Gastrocnemius medialis (tissue), 4 donors: ENCODE measurements around the gene SLAMF9. TPM values are rescaled to one million over a fixed set of nuclear protein-coding genes. Genes with fewer than 3 reads are reported as not detected.

Experiments
- ATAC-seq, 2 donors: fragments of 150-250 bp; one replicate each; pipeline ENCODE4 v1.9.1; 2016
- DNase-seq, 2 donors: peaks; one replicate each; pipeline ENCODE4 v3.0.0-alpha.2; 2019
- H3K27ac ChIP-seq, 4 donors: fragments of 200-600 bp; sonication (generic); 1 replicate in 1 of 4; 2 replicates in 3 of 4; pipeline ENCODE4 v1.5.1; 2016 to 2018; ENCODE audit warnings: mild to moderate bottlenecking in 2 of 4, moderate library complexity in 1 of 4
- H3K27me3 ChIP-seq, 3 donors: fragments of 200-600 bp; sonication (generic) in 2 of 3; 1 replicate in 1 of 3; 2 replicates in 2 of 3; pipeline versions ENCODE4 v1.5.1 to v1.6.0; 2016 to 2019; ENCODE audit warnings: mild to moderate bottlenecking in 1 of 3, moderate library complexity in 1 of 3
- H3K36me3 ChIP-seq, 2 donors: fragments of 200-600 bp; sonication (generic) in 1 of 2; one replicate each; pipeline ENCODE4 v1.5.1; 2017 to 2018
- H3K4me1 ChIP-seq, 2 donors: fragments of 200-600 bp; sonication (generic) in 1 of 2; one replicate each; pipeline ENCODE4 v1.5.1; 2016 to 2017; ENCODE audit warnings: mild to moderate bottlenecking in 2 of 2
- H3K4me3 ChIP-seq, 4 donors: fragments of 200-600 bp; sonication (generic) in 3 of 4; 1 replicate in 1 of 4; 2 replicates in 3 of 4; pipeline ENCODE4 v1.5.1; 2016 to 2019; ENCODE audit warnings: mild to moderate bottlenecking in 2 of 4
- H3K9me3 ChIP-seq, 3 donors: fragments of 200-600 bp; sonication (generic) in 2 of 3; 1 replicate in 1 of 3; 2 replicates in 2 of 3; pipeline ENCODE4 v1.5.1; 2016 to 2019
- CTCF ChIP-seq, 5 experiments: fragments of 450-650 bp in 3 of 5; fragments of 200-600 bp in 2 of 5; sonication (generic) in 2 of 5; IDR thresholded peaks in 4 of 5; conservative IDR thresholded peaks in 1 of 5; 1 replicate in 4 of 5; 2 replicates in 1 of 5; pipeline ENCODE4 v1.5.1; 2016 to 2019; ENCODE audit warnings: antibody characterized with exemption in 5 of 5, mild to moderate bottlenecking in 3 of 5, moderate library complexity in 3 of 5
- POLR2A ChIP-seq, 2 donors: fragments of 450-650 bp; IDR thresholded peaks; one replicate each; pipeline ENCODE4 v1.6.1; 2017; ENCODE audit warnings: antibody characterized with exemption in 2 of 2, mild to moderate bottlenecking in 2 of 2, moderate library complexity in 2 of 2
- in situ Hi-C, 4 donors: fragments of 200-750 bp; cut with MboI; loops; one replicate each; pipeline versions ENCODE4 v1.15.0 to v1.8.0; 2017; ENCODE audit warnings: low sequenced_read_pairs in 4 of 4
- intact Hi-C: fragments of 100-400 bp; cut with DNase I; formaldehyde crosslinking; loops from one replicate; pipeline ENCODE4 v1.15.1; 2023; ENCODE audit warnings: low total_unique reads
- total RNA-seq, 4 donors: library from RNA; depleted of rRNA; stranded (reverse); fragments of >200 nt; gene quantifications; one replicate each; pipeline versions ENCODE4 v1.1.0 to v1.2.3, GENCODE V29; 2016

The SLAMF9 gene
- not detected for total RNA-seq

- Histone ChIP-seq H3K27me3 (peaks cover 0 to 11% (median 0%) of the 10 kb centered on the region in 3 donors), H3K36me3 (no peaks in the 10 kb centered on the region), H3K4me3 (no peak within 1 kb of the TSS), H3K4me1 (no peaks in the 10 kb centered on the region), H3K27ac (no peak within 1 kb of the TSS), H3K9me3 (no peaks in the 10 kb centered on the region)
- in situ Hi-C loops (no loop called here), intact Hi-C loops (no loop called here)
- no peak for ATAC-seq
- no peak for DNase-seq
- no peak for TF ChIP-seq POLR2A (IDR thresholded peaks at IDR 0.05)
- TF ChIP-seq CTCF (IDR thresholded peaks at IDR 0.05 in 4 of 5, conservative IDR thresholded peaks at IDR 0.05 in 1 of 5), result no peak
Measured at GRCh38 chr1:159953536-159954515, at the start of gene SLAMF9. TSS of gene SLAMF9 (minus strand) at chr1:159954237. CDS start at chr1:159954137, 100 bp downstream.

DNA sequence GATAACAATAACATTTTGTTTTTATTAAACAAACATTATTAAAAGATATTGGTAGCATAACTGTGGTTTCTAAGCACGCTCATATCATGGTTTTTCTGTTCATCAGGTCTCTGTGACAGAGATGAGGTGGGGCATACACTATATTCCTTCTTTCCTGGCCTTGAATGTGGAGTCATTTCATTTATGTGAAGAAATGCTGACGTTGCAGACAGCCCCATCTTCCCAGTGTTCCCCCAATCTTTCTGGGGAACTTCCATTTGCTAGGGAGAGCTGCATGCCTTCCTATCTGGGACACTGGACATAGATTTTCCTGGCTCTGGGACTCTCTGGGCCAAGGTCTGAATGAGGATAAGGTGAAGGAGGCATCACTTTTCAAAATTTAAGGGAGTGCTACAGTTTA, 47.4 kb upstream of the SLAMF9 start:
- Histone ChIP-seq H3K4me3 (no peak overlapping the region), H3K9me3 (no peaks in the 10 kb centered on the region), H3K27me3 (peaks cover 0 to 7% (median 3%) of the 10 kb centered on the region in 3 donors), H3K4me1 (no peaks in the 10 kb centered on the region), H3K36me3 (no peaks in the 10 kb centered on the region), H3K27ac (no peak overlapping the region)
- TF ChIP-seq POLR2A (IDR thresholded peaks at IDR 0.05) (no peak), CTCF (IDR thresholded peaks at IDR 0.05 in 4 of 5, conservative IDR thresholded peaks at IDR 0.05 in 1 of 5) (no peak)
- ATAC-seq (no peak), DNase-seq (no peak)
- intact Hi-C loops (no loop called here), in situ Hi-C loops (loop anchor here in 2 of 4 donors (10.0 to 25.0 kb wide), 3 partner anchors 57 to 214 kb away; partner anchors contain the start of genes DUSP23 (in 1 of the 2) and IGSF9 (in 1 of the 2))

GRCh38 chr1:159999204-159999603, 45.2 kb upstream of the SLAMF9 start:
- H3K27me3 ChIP-seq, result peaks cover 0 to 7% (median 3%) of the 10 kb centered on the region in 3 donors
- no peak for DNase-seq
- no peaks in the 10 kb centered on the region for H3K36me3 ChIP-seq
- no peaks in the 10 kb centered on the region for H3K4me1 ChIP-seq
- no peak overlapping the region for H3K27ac ChIP-seq
- in situ Hi-C loops (no loop called here), intact Hi-C loops (no loop called here)
- TF ChIP-seq CTCF (IDR thresholded peaks at IDR 0.05 in 4 of 5, conservative IDR thresholded peaks at IDR 0.05 in 1 of 5) (no peak), POLR2A (IDR thresholded peaks at IDR 0.05) (no peak)
- ATAC-seq, result no peak
- H3K4me3 ChIP-seq, result no peak overlapping the region
- no peaks in the 10 kb centered on the region for H3K9me3 ChIP-seq

- Histone ChIP-seq H3K9me3 (no peaks in the 10 kb centered on the region), H3K4me3 (no peak overlapping the region), H3K4me1 (no peaks in the 10 kb centered on the region), H3K36me3 (no peaks in the 10 kb centered on the region), H3K27me3 (peaks cover 0 to 7% (median 3%) of the 10 kb centered on the region in 3 donors), H3K27ac (no peak overlapping the region)
- ATAC-seq (no peak), DNase-seq (no peak)
- in situ Hi-C loops (no loop called here), intact Hi-C loops (no loop called here)
- TF ChIP-seq CTCF (IDR thresholded peaks at IDR 0.05 in 4 of 5, conservative IDR thresholded peaks at IDR 0.05 in 1 of 5) (no peak), POLR2A (IDR thresholded peaks at IDR 0.05) (no peak)
Measured at GRCh38 chr1:159996653-159997052, 42.6 kb upstream of the SLAMF9 start.
